Panc1 (cell line): ENCODE measurements around the gene MAPK8.
"Not testable (repeated sequence)": the region's sequence is repeated elsewhere in the genome, so short reads cannot be mapped to it uniquely, and the experiment has no call there.

Experiments
- CTCF ChIP-seq: fragments of 450-650 bp; IDR thresholded peaks from 2 replicates; pipeline ENCODE4 v1.5.1; 2017; ENCODE audit warnings: mild to moderate bottlenecking
- POLR2AphosphoS5 ChIP-seq: IDR thresholded peaks from 2 replicates; pipeline ENCODE4 v1.6.1; 2012; ENCODE audit warnings: mild to moderate bottlenecking, low read depth, low read length, moderate library complexity
- REST ChIP-seq, 2 experiments: IDR thresholded peaks; 2 replicates each; pipeline ENCODE4 v1.6.1; 2011 to 2012; ENCODE audit warnings: low read depth in 2 of 2, control low read depth in 1 of 2, low read length in 1 of 2, mild to moderate bottlenecking in 1 of 2, moderate library complexity in 1 of 2; ENCODE audit not compliant: insufficient read depth in 1 of 2

GRCh38 chr10:48347539-48347938 is 41.1 kb downstream of the MAPK8 start:
- not testable (repeated sequence) for TF ChIP-seq REST (IDR thresholded peaks at IDR 0.05; ENCODE audit: insufficient read depth in 1 of 2, low read depth in 2 of 2, low read length in 1 of 2); CTCF; POLR2AphosphoS5
